IPS-20b (cell line): ENCODE results near the gene EPHB2.
A peak's percentile ranks its signal among the peaks of the same experiment; 100 is the strongest.

Experiments used
- H3K27ac ChIP-seq: one replicate; pipeline ENCODE4 v1.5.1; 2013; ENCODE audit warnings: low read length
- H3K27me3 ChIP-seq: 2 replicates; pipeline ENCODE4 v1.6.1; 2013; ENCODE audit warnings: mild to moderate bottlenecking, low read length, inconsistent platforms; ENCODE audit not compliant: insufficient read depth
- H3K36me3 ChIP-seq: 2 replicates; pipeline ENCODE4 v1.6.1; 2013; ENCODE audit warnings: low read depth, mild to moderate bottlenecking, inconsistent platforms, low read length, moderate library complexity; ENCODE audit not compliant: insufficient read depth
- H3K4me1 ChIP-seq: 2 replicates; pipeline ENCODE4 v1.6.1; 2013; ENCODE audit warnings: mild to moderate bottlenecking, control low read depth, inconsistent platforms, low read length, moderate library complexity; ENCODE audit not compliant: insufficient read depth
- H3K4me3 ChIP-seq: 2 replicates; pipeline ENCODE4 v1.5.1; 2013; ENCODE audit warnings: mild to moderate bottlenecking, low read length, inconsistent platforms
- H3K9ac ChIP-seq: 2 replicates; pipeline ENCODE4 v1.6.1; 2013; ENCODE audit warnings: low read depth, mild to moderate bottlenecking, inconsistent platforms, low read length, moderate library complexity
- H3K9me3 ChIP-seq: 2 replicates; pipeline ENCODE4 v1.6.1; 2013; ENCODE audit warnings: mild to moderate bottlenecking, low read depth, low read length, inconsistent platforms; ENCODE audit not compliant: insufficient read depth

Gene EPHB2

DNA sequence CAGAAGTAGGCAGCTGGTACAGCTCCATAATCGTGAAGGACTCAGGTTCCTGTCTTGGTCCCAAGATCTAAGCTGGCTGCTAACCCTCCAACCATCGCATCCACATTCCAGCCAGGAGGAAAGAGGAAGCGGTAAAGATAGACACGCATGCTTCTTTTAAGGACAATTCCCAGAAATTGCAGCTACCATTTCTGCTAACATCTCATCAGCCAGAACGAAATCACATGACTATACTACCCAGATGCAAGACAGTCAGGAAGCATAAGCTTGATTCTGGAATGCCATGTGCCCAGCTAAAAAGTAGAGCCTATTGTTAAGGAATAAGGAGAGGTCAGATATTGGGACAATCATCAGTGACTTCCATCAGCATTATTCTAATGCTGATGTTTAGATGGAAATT lies 110.4 kb downstream of the EPHB2 start:
- Histone ChIP-seq H3K27ac (no peak overlapping the region), H3K9me3 (no peaks in the 10 kb centered on the region), H3K36me3 (no peaks in the 10 kb centered on the region), H3K4me3 (no peak overlapping the region), H3K4me1 (peaks cover 7% of the 10 kb centered on the region), H3K9ac (no peak overlapping the region), H3K27me3 (no peaks in the 10 kb centered on the region)

DNA sequence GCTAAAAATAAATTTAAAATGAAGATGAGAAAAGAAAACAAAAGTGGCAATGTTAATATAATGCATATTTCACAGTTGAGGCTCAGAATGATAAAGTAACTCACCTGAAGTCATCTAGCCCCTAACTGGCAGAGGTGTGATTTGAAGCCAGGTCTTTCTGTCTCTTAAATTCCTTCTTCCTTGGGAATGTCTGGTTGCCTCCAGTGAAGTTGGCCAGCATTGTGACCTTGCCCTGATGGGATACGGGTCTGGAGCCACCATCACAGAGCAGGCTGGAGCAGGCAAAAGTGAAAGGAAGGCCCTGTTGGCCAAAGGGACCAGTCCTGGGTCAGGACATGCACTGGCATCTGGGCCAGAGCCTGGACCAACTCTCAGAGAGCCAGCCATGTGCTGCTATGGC lies 111.7 kb downstream of the EPHB2 start:
- H3K27ac ChIP-seq: no peak overlapping the region
- no peaks in the 10 kb centered on the region for H3K9me3 ChIP-seq
- no peaks in the 10 kb centered on the region for H3K36me3 ChIP-seq
- H3K4me1 ChIP-seq: peaks cover 20% of the 10 kb centered on the region
- no peak overlapping the region for H3K4me3 ChIP-seq
- H3K27me3 ChIP-seq: no peaks in the 10 kb centered on the region
- H3K9ac ChIP-seq: no peak overlapping the region

DNA sequence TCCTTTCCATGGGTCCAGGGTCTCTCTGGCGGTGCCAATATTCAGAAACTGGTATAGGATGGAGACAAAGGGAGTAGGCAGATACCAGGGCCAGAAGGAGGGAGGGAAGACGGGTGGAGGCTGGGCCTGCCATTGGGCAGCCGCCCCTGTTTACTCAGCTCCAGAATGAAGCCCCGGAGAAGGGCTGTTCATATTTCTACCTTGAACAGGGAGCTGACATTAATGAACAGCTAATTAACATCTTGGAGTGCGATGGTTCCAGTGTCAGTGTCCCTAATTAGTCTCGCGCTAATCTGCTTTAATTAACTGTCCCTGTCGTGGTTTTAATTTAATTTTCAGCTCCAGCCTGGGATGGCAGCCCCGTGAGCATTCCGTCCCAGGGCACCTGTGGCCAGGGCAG lies 113.8 kb downstream of the EPHB2 start:
- no peaks in the 10 kb centered on the region for H3K27me3 ChIP-seq
- H3K9me3 ChIP-seq: no peaks in the 10 kb centered on the region
- no peaks in the 10 kb centered on the region for H3K36me3 ChIP-seq
- no peak overlapping the region for H3K9ac ChIP-seq
- peaks cover 28% of the 10 kb centered on the region for H3K4me1 ChIP-seq
- H3K27ac ChIP-seq: no peak overlapping the region
- H3K4me3 ChIP-seq: no peak overlapping the region

DNA sequence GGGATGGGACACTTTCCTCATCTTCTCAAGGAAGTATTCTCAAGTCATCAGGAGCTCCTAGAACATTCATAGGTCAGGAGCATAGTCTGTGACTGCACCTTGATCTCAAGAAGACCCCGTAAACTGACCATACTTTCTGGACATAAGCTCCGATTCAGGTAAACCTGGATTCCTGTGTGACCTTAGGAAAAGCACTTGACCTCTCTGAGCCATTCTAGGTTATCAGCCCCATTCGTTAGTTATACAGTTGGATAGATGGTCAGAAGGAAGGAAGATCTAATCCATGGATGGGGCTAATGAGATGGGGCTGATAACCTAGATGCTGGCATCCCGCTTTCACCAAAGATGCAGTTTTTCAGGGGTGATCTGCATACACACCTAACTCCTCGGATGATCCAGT lies 114.3 kb downstream of the EPHB2 start:
- no peak overlapping the region for H3K9ac ChIP-seq
- H3K27ac ChIP-seq: no peak overlapping the region
- no peak overlapping the region for H3K4me3 ChIP-seq
- H3K4me1 ChIP-seq: peaks cover 28% of the 10 kb centered on the region
- H3K27me3 ChIP-seq: no peaks in the 10 kb centered on the region
- H3K36me3 ChIP-seq: no peaks in the 10 kb centered on the region
- no peaks in the 10 kb centered on the region for H3K9me3 ChIP-seq

DNA sequence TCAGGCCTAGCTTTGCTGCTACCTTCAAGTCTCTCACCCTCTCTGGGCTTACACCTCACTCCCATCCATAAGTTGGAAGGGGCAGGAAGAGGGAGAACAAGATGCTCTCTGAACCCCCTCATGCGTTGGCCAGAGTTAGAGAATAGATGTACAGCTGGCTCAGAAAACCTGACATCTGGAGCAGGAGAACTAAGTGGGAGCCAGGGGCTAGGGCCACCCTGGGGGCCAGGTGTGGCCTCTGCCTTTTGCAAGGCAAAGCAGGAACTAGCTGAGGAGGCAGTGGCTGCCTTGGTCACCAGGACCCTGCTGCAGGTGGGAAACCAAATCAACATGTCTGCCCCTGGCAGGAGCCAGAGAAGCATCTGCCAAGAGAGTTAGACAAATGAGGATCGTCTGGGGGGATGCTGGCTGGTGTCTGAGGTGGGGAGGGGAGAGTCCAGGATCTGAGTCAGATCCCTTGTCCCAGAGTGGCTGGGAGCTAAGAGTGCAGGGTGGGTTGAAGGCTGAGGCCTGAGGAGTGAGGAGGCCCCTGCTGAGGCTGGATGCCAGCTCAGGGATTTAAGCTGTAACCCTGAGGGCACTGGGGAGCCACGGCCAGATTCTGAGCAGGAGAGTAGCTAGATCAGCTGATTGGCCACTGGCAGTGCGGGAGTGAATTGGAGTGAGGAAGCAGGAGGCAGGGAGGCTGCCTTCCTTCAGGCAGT lies 115.0 kb downstream of the EPHB2 start:
- Histone ChIP-seq H3K9ac (no peak overlapping the region), H3K27me3 (no peaks in the 10 kb centered on the region), H3K4me3 (no peak overlapping the region), H3K9me3 (no peaks in the 10 kb centered on the region), H3K27ac (no peak overlapping the region), H3K36me3 (no peaks in the 10 kb centered on the region), H3K4me1 (peaks cover 28% of the 10 kb centered on the region)

DNA sequence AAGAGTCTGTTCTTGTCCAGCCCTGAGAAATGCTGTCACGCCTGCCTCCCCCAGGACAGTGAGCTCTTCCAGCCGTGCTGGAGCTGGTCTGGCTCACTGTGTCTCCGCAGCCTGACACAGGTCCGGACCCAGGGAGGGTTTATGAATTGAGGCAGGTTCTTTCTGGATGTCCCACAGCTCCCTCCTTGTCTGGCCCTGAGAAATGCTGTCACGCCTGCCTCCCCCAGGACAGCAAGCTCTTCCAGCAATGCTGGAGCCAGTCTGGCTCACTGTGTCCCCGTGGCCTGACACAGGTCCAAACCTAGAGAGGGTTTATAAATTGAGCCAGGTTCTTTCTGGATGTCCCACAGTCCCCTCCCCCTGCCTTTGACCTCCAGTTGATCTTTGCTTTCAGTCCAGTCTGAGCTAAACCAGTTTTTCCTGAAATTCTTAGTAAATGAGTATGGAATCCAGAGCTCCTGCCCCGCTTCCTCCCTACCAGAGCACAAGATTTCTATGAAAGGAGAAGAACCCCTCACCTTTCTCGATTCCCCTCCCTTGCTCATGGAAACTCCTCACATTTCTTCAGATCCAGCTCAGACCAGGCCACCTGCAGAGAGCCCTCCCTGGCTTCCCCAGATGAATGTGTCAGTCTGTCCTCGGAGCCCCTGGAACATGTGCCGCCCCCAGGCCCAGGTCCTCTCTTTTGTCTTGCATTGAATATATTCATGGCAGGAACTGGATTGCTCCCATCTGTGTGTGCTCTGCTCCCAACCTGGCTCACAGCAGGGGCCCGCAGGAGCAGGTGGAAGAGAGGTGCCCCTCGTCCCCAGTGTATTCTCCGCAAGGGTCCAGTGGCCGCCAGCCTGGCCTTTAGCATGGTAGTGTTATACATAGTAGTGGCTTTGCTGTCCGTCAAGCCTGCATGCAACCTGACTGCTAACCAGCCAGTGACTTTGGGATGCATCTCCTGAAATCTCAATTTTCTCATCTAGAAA lies 116.3 kb downstream of the EPHB2 start:
- no peaks in the 10 kb centered on the region for H3K27me3 ChIP-seq
- peak overlapping the region; percentile 0; the same call in 1 of the 2 replicates for H3K9ac ChIP-seq
- H3K36me3 ChIP-seq: no peaks in the 10 kb centered on the region
- 0 out of 2 replicates have a peak overlapping the region, but pooled peaks have one; percentile 18 for H3K4me3 ChIP-seq
- no peak overlapping the region for H3K27ac ChIP-seq
- H3K4me1 ChIP-seq: peaks cover 28% of the 10 kb centered on the region
- no peaks in the 10 kb centered on the region for H3K9me3 ChIP-seq

DNA sequence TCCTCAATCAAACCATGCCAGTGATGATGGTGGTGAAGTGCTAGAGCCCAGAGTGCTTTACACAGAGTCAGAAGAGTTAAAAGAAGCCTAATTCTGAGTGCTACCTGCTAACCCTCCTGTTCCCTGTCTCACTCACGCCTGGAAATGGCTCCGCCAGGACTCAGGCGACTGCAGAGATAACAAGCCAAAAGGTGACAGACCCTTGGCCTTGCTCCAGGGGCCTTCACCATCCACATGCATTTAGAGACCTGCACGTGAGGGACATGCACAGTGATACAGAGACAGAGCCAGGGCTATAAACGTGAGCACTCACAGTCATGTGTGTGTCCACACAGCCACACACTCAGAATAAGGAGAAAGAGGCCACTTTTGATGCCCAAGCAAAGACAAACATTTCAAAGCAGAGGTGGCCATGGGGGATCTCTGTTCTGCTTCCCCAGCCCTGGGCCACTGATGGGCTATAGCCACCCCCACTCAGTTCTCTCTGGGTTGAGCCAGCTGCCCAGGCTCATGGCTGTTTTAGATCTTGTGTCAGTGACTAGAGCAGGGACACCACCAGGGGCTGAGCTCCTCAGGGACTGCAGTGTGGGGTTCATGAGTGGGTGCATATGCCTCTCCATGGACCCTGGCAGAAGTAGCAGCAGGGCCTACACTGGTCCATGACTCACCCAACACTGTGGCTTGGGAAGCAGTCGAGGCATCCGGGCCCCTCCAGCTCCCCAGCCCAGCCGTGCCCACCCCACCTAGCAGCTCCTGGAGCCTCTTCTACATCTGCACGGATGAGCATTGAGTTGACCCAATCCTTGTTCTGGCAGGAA lies 117.2 kb downstream of the EPHB2 start:
- peaks cover 28% of the 10 kb centered on the region for H3K4me1 ChIP-seq
- no peak overlapping the region for H3K27ac ChIP-seq
- H3K9ac ChIP-seq: no peak overlapping the region
- H3K36me3 ChIP-seq: no peaks in the 10 kb centered on the region
- no peak overlapping the region for H3K4me3 ChIP-seq
- no peaks in the 10 kb centered on the region for H3K9me3 ChIP-seq
- no peaks in the 10 kb centered on the region for H3K27me3 ChIP-seq

DNA sequence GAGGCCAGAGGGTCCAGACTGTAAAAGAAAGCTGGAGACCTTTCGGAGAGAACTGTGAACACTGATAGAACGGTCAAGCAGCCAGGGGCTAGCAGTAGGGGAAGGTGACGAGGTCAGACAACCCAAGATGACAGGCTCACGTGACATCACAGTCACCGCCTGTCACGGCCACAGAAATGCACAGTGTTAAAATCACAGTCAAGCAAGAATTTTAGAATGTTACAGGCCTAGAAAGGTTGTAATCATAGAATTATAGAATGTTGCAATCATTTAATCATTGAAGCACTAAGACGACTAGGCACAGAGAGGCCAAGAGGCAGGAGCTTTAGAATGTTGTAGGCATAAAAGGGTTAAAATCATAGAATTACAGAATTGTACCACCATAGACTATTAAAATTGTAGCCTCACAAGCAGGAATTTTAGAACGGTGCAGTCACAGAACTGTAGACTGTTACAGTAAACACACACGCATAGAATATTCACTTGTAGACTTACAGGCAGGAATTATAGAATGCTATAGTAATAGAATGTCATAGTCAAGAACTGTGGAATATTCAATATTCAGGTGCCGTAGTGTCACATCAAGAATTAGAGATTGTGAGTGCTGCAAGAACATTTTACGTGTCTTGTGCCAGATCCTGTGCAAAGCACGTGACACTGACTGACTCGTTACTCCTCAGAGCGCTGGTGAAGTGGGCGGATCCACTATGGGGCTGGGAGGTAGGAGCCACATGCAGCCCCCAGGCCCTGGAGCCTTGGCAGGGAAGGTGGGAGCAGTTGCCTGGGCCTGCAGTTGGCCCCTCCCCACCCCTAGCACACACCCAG lies 118.1 kb downstream of the EPHB2 start:
- no peak overlapping the region for H3K4me3 ChIP-seq
- no peak overlapping the region for H3K9ac ChIP-seq
- H3K36me3 ChIP-seq: no peaks in the 10 kb centered on the region
- no peaks in the 10 kb centered on the region for H3K9me3 ChIP-seq
- no peaks in the 10 kb centered on the region for H3K27me3 ChIP-seq
- peaks cover 28% of the 10 kb centered on the region for H3K4me1 ChIP-seq
- H3K27ac ChIP-seq: no peak overlapping the region

DNA sequence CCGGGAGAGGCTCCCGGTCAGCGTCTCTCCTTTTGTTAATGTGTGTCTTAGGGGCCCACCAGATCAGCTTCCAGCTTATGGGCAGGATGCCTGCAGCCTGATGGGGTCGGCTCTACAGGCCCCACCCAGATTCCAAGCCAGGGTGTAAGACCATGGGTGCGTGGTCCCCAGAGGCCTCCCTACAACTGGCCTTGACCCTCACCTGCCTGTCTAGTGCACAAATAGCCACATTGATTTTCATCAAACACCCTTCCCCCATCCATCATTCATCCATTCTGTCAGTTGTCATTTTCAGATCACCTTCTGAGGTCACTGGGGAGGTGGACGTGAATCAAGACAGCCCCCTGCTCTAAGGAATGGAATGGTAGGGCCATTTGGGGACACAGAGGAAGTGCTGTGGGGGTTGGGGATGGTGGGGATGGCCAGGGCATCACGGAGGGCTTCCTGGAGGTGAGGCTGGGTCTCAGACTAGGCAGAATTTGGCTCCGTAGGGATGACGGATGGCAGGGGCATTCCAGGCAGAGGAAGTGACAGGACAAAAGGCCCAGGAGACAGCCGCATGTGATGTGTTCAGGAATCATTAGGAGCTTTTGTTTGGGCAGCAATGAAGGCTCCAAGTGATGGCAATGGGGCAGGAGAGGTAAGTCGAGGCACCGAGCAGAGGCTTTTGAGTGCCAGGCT lies 118.8 kb downstream of the EPHB2 start:
- Histone ChIP-seq H3K9me3 (no peaks in the 10 kb centered on the region), H3K36me3 (no peaks in the 10 kb centered on the region), H3K4me1 (peaks cover 28% of the 10 kb centered on the region), H3K27ac (no peak overlapping the region), H3K4me3 (no peak overlapping the region), H3K27me3 (no peaks in the 10 kb centered on the region), H3K9ac (no peak overlapping the region)

DNA sequence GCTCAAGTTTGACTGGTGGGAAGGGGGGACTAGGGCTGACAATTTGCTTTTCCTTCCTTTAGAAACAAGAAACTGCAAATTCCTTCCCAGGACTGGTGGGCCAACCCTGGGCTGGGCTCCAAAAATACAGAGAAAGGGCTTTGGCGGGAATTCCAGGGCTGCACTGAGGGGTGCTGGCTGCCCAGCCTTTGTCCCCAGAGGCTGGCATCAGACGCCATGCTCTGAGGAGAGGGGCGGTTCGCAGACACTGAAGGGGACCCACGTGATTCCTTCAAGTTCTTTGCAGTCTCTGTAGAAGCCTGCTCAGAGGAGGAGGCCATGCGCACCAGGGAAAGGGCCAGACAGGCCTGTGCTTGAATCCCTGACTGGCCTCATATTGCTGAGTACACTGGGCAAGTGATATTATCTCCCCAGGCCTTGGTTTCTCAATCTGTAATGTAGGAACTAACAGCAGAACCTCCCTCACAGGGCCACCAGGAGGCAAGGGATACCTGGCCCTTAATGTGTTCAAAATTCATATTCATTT lies 119.5 kb downstream of the EPHB2 start:
- no peak overlapping the region for H3K9ac ChIP-seq
- H3K27me3 ChIP-seq: no peaks in the 10 kb centered on the region
- H3K4me3 ChIP-seq: no peak overlapping the region
- peaks cover 28% of the 10 kb centered on the region for H3K4me1 ChIP-seq
- no peak overlapping the region for H3K27ac ChIP-seq
- H3K36me3 ChIP-seq: no peaks in the 10 kb centered on the region
- H3K9me3 ChIP-seq: no peaks in the 10 kb centered on the region
